ENCODE measurements around the gene PTPN13.
A peak's percentile ranks its signal among the peaks of the same experiment; 100 is the strongest.

PTPN13 gene

GRCh38 chr4:86586160-86586572 is 7.9 kb upstream of the PTPN13 start:
- intact Hi-C loops (cut with DNase I), result no loop called here
- DNase-seq, result no peak

GRCh38 chr4:86586626-86587380 is 7.3 kb upstream of the PTPN13 start:
- DNase-seq, result no peak
- intact Hi-C loops (cut with DNase I), result no loop called here

- DNase-seq, result no peak
- intact Hi-C loops (cut with DNase I), result no loop called here
These were observed 6.6 kb upstream of the PTPN13 start for GRCh38 chr4:86587381-86588140.

- DNase-seq, result no peak
- intact Hi-C loops (cut with DNase I), result no loop called here
These were observed 1.4 kb upstream of the PTPN13 start for GRCh38 chr4:86592553-86593249.

- intact Hi-C loops (cut with DNase I), result no loop called here
- peak; percentile 30 to 82 (median 63) for DNase-seq
These were observed 677 bp downstream of the PTPN13 start for GRCh38 chr4:86594559-86595425.

- intact Hi-C loops (cut with DNase I), result no loop called here
- peak in 24 of 42 donors; percentile 10 to 67 (median 27) for DNase-seq
These were observed 1.3 kb downstream of the PTPN13 start for GRCh38 chr4:86595426-86595805.

GRCh38 chr4:86596807-86597206 is 2.7 kb downstream of the PTPN13 start:
- no peak for DNase-seq
- intact Hi-C loops (cut with DNase I), result no loop called here

GRCh38 chr4:86600007-86600653 is 6.0 kb downstream of the PTPN13 start:
- intact Hi-C loops (cut with DNase I), result no loop called here

GRCh38 chr4:86603311-86603885 is 9.3 kb downstream of the PTPN13 start:
- intact Hi-C loops (cut with DNase I), result no loop called here
- no peak for DNase-seq

More at GRCh38 chr4:86600007-86600653, 6.0 kb downstream of the PTPN13 start:
- no peak for DNase-seq

GRCh38 chr4:86606809-86607208 is 12.7 kb downstream of the PTPN13 start:
- intact Hi-C loops (cut with DNase I), result no loop called here
- DNase-seq, result no peak

- DNase-seq, result peak in 1 of 42 donors; percentile 32
- intact Hi-C loops (cut with DNase I), result no loop called here
These were observed 14.8 kb downstream of the PTPN13 start for GRCh38 chr4:86608757-86609375.

GRCh38 chr4:86611757-86612156 is 17.6 kb downstream of the PTPN13 start:
- DNase-seq, result no peak
- intact Hi-C loops (cut with DNase I), result loop anchor here (10.0 kb wide), 1 partner anchor 103 kb away; no protein-coding TSS in a partner anchor

GRCh38 chr4:86613734-86614133 is 19.6 kb downstream of the PTPN13 start:
- no peak for DNase-seq
- intact Hi-C loops (cut with DNase I), result loop anchor here (10.0 kb wide), 1 partner anchor 101 kb away; no protein-coding TSS in a partner anchor

GRCh38 chr4:86614865-86615264 is 20.8 kb downstream of the PTPN13 start:
- intact Hi-C loops (cut with DNase I), result loop anchor here (10.0 kb wide), 1 partner anchor 100 kb away; no protein-coding TSS in a partner anchor
- no peak for DNase-seq

- DNase-seq, result no peak
These were observed 21.4 kb downstream of the PTPN13 start for GRCh38 chr4:86615501-86615900.

GRCh38 chr4:86619656-86620055 is 25.5 kb downstream of the PTPN13 start:
- DNase-seq, result no peak
- intact Hi-C loops (cut with DNase I), result loop anchor here (10.0 kb wide), 1 partner anchor 95 kb away; no protein-coding TSS in a partner anchor

More at GRCh38 chr4:86615501-86615900, 21.4 kb downstream of the PTPN13 start:
- intact Hi-C loops (cut with DNase I), result loop anchor here (10.0 kb wide), 1 partner anchor 99 kb away; no protein-coding TSS in a partner anchor

- intact Hi-C loops (cut with DNase I), result no loop called here
These were observed 27.3 kb downstream of the PTPN13 start for GRCh38 chr4:86621435-86621834.

More at GRCh38 chr4:86621435-86621834, 27.3 kb downstream of the PTPN13 start:
- no peak for DNase-seq

Measured in head of caudate nucleus (tissue), 42 donors.